GM18517 (cell line): ENCODE data around the gene LINC01488.

Source experiments
- ATAC-seq: cut with Tn5 transposase; IDR thresholded peaks from one replicate; pipeline ENCODE4 v1.9.1; 2021; ENCODE audit warnings: mild to moderate bottlenecking, moderate library complexity; ENCODE audit not compliant: unreplicated experiment

LINC01488 gene

GRCh38 chr11:69524991-69525411 lies 43.5 kb downstream of the LINC01488 start:
- no peak for ATAC-seq

- no peak for ATAC-seq
These were observed 44.3 kb downstream of the LINC01488 start for GRCh38 chr11:69525516-69526452.

GRCh38 chr11:69526453-69526810 lies 45.0 kb downstream of the LINC01488 start:
- no peak for ATAC-seq

- ATAC-seq: no peak
These were observed 47.5 kb downstream of the LINC01488 start for GRCh38 chr11:69529001-69529400.

GRCh38 chr11:69530278-69531070 lies 49.0 kb downstream of the LINC01488 start:
- no peak for ATAC-seq

- ATAC-seq: no peak
These were observed 49.7 kb downstream of the LINC01488 start for GRCh38 chr11:69531071-69531716.

GRCh38 chr11:69531717-69532088 lies 50.2 kb downstream of the LINC01488 start:
- no peak for ATAC-seq

- no peak for ATAC-seq
These were observed 52.1 kb downstream of the LINC01488 start for GRCh38 chr11:69533296-69534165.

- ATAC-seq: no peak
These were observed 52.7 kb downstream of the LINC01488 start for GRCh38 chr11:69534166-69534530.

GRCh38 chr11:69535908-69536307 lies 54.4 kb downstream of the LINC01488 start:
- ATAC-seq: no peak

GRCh38 chr11:69536406-69536805 lies 54.9 kb downstream of the LINC01488 start:
- ATAC-seq: no peak

- no peak for ATAC-seq
These were observed 55.7 kb downstream of the LINC01488 start for GRCh38 chr11:69537126-69537525.

GRCh38 chr11:69537855-69538640 lies 56.6 kb downstream of the LINC01488 start:
- ATAC-seq: no peak

- no peak for ATAC-seq
These were observed 57.4 kb downstream of the LINC01488 start for GRCh38 chr11:69538854-69539253.

GRCh38 chr11:69539416-69540117 lies 58.1 kb downstream of the LINC01488 start:
- ATAC-seq: no peak

- ATAC-seq: no peak
These were observed 58.9 kb downstream of the LINC01488 start for GRCh38 chr11:69540118-69541000.

GRCh38 chr11:69541001-69541285 lies 59.5 kb downstream of the LINC01488 start:
- no peak for ATAC-seq
